ENCODE data around the gene LRRC4. TPM values are rescaled to one million over a fixed set of nuclear protein-coding genes. Genes with fewer than 3 reads are reported as not detected.

The LRRC4 gene
- total and polyA plus RNA-seq, 2 experiments from 2014 or later, result 0.13 to 0.32 TPM

GRCh38 chr7:128005117-128005516, 26.1 kb downstream of the LRRC4 start:
- no peak overlapping the region for H3K9ac ChIP-seq
- H3K36me3 ChIP-seq (ENCODE audit: low read depth), result 0 out of 2 replicates have a peak, but pooled peaks cover 5% of the 10 kb centered on the region
- no peak overlapping the region for H3K27ac ChIP-seq
- no peak for DNase-seq
- no peaks in the 10 kb centered on the region for H3F3A ChIP-seq (ENCODE audit: insufficient read depth)
- no peaks in the 10 kb centered on the region; the same call in 1 of the 2 replicates for H4K20me1 ChIP-seq (ENCODE audit: insufficient read depth)
- no peak overlapping the region for H2AFZ ChIP-seq
- no peaks in the 10 kb centered on the region for H3K9me2 ChIP-seq (ENCODE audit: insufficient read depth)
- 87 to 88% methylated on average over 7 of the region's 7 CpGs for WGBS, 2 experiments (ENCODE audit: low coverage in 1 of 2, low lambda C conversion rate in 2 of 2, missing lambda C conversion rate in 2 of 2)
- H3K9me3 ChIP-seq (ENCODE audit: low read depth), result no peaks in the 10 kb centered on the region
- no peak overlapping the region for H3K4me2 ChIP-seq (ENCODE audit: unreplicated experiment)
- no peaks in the 10 kb centered on the region for H3K4me1 ChIP-seq (ENCODE audit: insufficient read depth)
- in situ Hi-C loops (cut with MboI), result no loop called here
- no peak overlapping the region for H3K4me3 ChIP-seq
- no peaks in the 10 kb centered on the region for H3K27me3 ChIP-seq (replicated peaks; ENCODE audit: insufficient read depth)
- H3K79me2 ChIP-seq (ENCODE audit: insufficient read depth), result peaks cover 38% of the 10 kb centered on the region
- TF ChIP-seq EZH2phosphoT487 (IDR thresholded peaks at IDR 0.05; ENCODE audit: insufficient read depth, low read depth), result no peak
- TF ChIP-seq EZH2 (IDR thresholded peaks at IDR 0.05; ENCODE audit: insufficient read depth, poor library complexity, severe bottlenecking), result no peak

- WGBS, 2 experiments (ENCODE audit: low coverage in 1 of 2, low lambda C conversion rate in 2 of 2, missing lambda C conversion rate in 2 of 2), result 84 to 86% methylated on average over 6 of the region's 6 CpGs
- H3K27me3 ChIP-seq (replicated peaks; ENCODE audit: insufficient read depth), result no peaks in the 10 kb centered on the region
- H3F3A ChIP-seq (ENCODE audit: insufficient read depth), result no peaks in the 10 kb centered on the region
- in situ Hi-C loops (cut with MboI), result no loop called here
- no peaks in the 10 kb centered on the region for H3K4me1 ChIP-seq (ENCODE audit: insufficient read depth)
- DNase-seq, result no peak
- TF ChIP-seq EZH2 (IDR thresholded peaks at IDR 0.05; ENCODE audit: insufficient read depth, poor library complexity, severe bottlenecking), result no peak
- TF ChIP-seq EZH2phosphoT487 (IDR thresholded peaks at IDR 0.05; ENCODE audit: insufficient read depth, low read depth), result no peak
- no peak overlapping the region for H3K4me3 ChIP-seq
- H3K36me3 ChIP-seq (ENCODE audit: low read depth), result 0 out of 2 replicates have a peak, but pooled peaks cover 5% of the 10 kb centered on the region
- H4K20me1 ChIP-seq (ENCODE audit: insufficient read depth), result no peaks in the 10 kb centered on the region; the same call in 1 of the 2 replicates
- no peaks in the 10 kb centered on the region for H3K9me2 ChIP-seq (ENCODE audit: insufficient read depth)
- H3K9ac ChIP-seq, result no peak overlapping the region
- peaks cover 40% of the 10 kb centered on the region for H3K79me2 ChIP-seq (ENCODE audit: insufficient read depth)
- no peak overlapping the region for H2AFZ ChIP-seq
- H3K4me2 ChIP-seq (ENCODE audit: unreplicated experiment), result no peak overlapping the region
- H3K9me3 ChIP-seq (ENCODE audit: low read depth), result no peaks in the 10 kb centered on the region
- H3K27ac ChIP-seq, result no peak overlapping the region
Observed at GRCh38 chr7:128004623-128005022, 26.6 kb downstream of the LRRC4 start.

GRCh38 chr7:128003787-128004186, 27.4 kb downstream of the LRRC4 start:
- no peak for TF ChIP-seq EZH2phosphoT487 (IDR thresholded peaks at IDR 0.05; ENCODE audit: insufficient read depth, low read depth)
- no peak for TF ChIP-seq EZH2 (IDR thresholded peaks at IDR 0.05; ENCODE audit: insufficient read depth, poor library complexity, severe bottlenecking)
- Histone ChIP-seq H3K4me1 (ENCODE audit: insufficient read depth) (no peaks in the 10 kb centered on the region), H4K20me1 (ENCODE audit: insufficient read depth) (no peaks in the 10 kb centered on the region; the same call in 1 of the 2 replicates)

GRCh38 chr7:128003167-128003566, 28.1 kb downstream of the LRRC4 start:
- in situ Hi-C loops (cut with MboI), result no loop called here
- no peak overlapping the region for H3K4me3 ChIP-seq
- H3K36me3 ChIP-seq (ENCODE audit: low read depth), result 0 out of 2 replicates have a peak, but pooled peaks cover 5% of the 10 kb centered on the region
- 95 to 97% methylated on average over 3 of the region's 3 CpGs for WGBS, 2 experiments (ENCODE audit: low coverage in 1 of 2, low lambda C conversion rate in 2 of 2, missing lambda C conversion rate in 2 of 2)
- no peak overlapping the region for H3K27ac ChIP-seq
- H3K27me3 ChIP-seq (replicated peaks; ENCODE audit: insufficient read depth), result no peaks in the 10 kb centered on the region
- peaks cover 43% of the 10 kb centered on the region for H3K79me2 ChIP-seq (ENCODE audit: insufficient read depth)
- no peak for DNase-seq
- H3K9ac ChIP-seq, result no peak overlapping the region
- H3K4me1 ChIP-seq (ENCODE audit: insufficient read depth), result no peaks in the 10 kb centered on the region
- H3K4me2 ChIP-seq (ENCODE audit: unreplicated experiment), result no peak overlapping the region
- no peaks in the 10 kb centered on the region; the same call in 1 of the 2 replicates for H4K20me1 ChIP-seq (ENCODE audit: insufficient read depth)
- TF ChIP-seq EZH2 (IDR thresholded peaks at IDR 0.05; ENCODE audit: insufficient read depth, poor library complexity, severe bottlenecking) (no peak), EZH2phosphoT487 (IDR thresholded peaks at IDR 0.05; ENCODE audit: insufficient read depth, low read depth) (no peak)
- no peaks in the 10 kb centered on the region for H3K9me3 ChIP-seq (ENCODE audit: low read depth)
- H3F3A ChIP-seq (ENCODE audit: insufficient read depth), result no peaks in the 10 kb centered on the region
- H2AFZ ChIP-seq, result no peak overlapping the region
- H3K9me2 ChIP-seq (ENCODE audit: insufficient read depth), result no peaks in the 10 kb centered on the region

More at GRCh38 chr7:128003787-128004186, 27.4 kb downstream of the LRRC4 start:
- H2AFZ ChIP-seq, result no peak overlapping the region
- H3K36me3 ChIP-seq (ENCODE audit: low read depth), result 0 out of 2 replicates have a peak, but pooled peaks cover 5% of the 10 kb centered on the region
- no peaks in the 10 kb centered on the region for H3K27me3 ChIP-seq (replicated peaks; ENCODE audit: insufficient read depth)
- H3K4me2 ChIP-seq (ENCODE audit: unreplicated experiment), result no peak overlapping the region
- no peak overlapping the region for H3K9ac ChIP-seq
- H3K9me3 ChIP-seq (ENCODE audit: low read depth), result no peaks in the 10 kb centered on the region
- 89 to 93% methylated on average over 2 of the region's 2 CpGs for WGBS, 2 experiments (ENCODE audit: low coverage in 1 of 2, low lambda C conversion rate in 2 of 2, missing lambda C conversion rate in 2 of 2)
- H3K9me2 ChIP-seq (ENCODE audit: insufficient read depth), result no peaks in the 10 kb centered on the region
- no peak overlapping the region for H3K27ac ChIP-seq
- in situ Hi-C loops (cut with MboI), result no loop called here
- no peak for DNase-seq
- no peak overlapping the region for H3K4me3 ChIP-seq
- no peaks in the 10 kb centered on the region for H3F3A ChIP-seq (ENCODE audit: insufficient read depth)
- peaks cover 40% of the 10 kb centered on the region for H3K79me2 ChIP-seq (ENCODE audit: insufficient read depth)

Data from GM23248 (cell line).